Activated gamma-delta T cell treated with Interleukin-2 at 50 U/mL for 16 hours (primary cell): ENCODE data around the gene NAALADL1.

Source experiments
- DNase-seq: peaks from one replicate; pipeline ENCODE4 v3.0.0-alpha.2; 2020

NAALADL1 gene

DNA sequence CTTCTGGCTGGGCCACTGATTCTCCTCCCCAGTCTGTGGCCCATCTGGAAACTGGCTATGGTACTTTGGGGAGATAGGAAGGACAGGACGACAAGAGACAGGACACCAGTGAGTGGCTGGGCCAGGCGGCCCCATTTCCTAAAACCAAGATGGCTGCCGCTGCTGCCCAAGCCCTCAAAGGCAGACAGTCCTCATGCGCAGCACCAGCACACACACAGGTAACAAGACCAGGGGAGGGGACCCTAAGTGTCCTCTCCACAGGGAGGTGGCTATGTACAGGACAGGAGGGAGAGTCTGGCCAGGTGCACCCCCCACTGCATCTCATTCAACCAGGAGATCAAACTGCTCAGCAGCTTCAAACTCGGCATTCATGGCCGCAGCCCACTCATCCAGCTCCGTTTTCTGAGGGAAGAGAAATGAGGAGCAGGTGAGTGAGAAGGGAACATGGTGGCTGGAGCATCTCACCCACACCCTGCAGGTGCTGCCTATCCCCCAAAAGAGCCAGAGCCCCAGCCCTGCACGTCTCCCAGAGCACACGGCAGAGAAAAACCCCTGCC lies 20.5 kb upstream of the NAALADL1 start:
- DNase-seq: no peak

DNA sequence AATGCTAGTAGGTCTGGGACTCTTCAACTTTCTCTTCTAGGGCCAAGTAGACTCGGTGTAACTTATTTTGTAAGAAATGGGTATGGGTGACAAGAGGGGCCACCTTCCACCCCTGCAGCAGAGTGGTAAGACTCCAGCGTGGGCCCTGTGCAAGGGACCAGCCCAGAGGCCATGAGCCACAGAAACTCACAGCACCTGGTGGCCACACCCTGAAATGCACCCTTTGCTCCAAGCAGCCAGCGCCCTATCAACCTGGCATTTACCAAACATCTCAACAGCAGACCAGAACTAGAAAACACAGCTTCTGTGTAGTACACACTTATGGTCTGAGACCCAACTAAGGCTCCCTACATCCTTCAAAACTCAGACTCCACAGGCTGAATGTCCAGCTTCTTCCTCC lies 19.8 kb upstream of the NAALADL1 start:
- DNase-seq: peak; percentile 71

DNA sequence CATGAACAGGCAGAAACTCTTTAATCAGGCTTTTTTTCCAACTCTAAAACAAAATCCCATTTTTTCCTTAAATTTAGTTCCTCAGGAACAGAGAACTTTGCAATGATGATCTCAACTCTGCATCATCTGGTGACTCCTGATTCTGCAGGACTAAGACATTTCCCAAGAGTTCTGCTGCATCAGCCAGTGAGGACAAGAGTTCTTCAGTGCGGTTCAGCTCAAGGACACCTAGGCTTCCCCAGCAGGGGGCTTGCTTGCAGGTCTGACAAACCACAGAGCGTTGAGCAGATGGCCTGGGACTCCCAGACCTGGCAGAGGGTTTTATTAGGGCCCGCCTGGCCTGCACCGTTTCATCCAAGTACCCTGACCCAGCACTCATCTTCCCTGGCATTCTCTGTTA lies 19.1 kb upstream of the NAALADL1 start:
- no peak for DNase-seq

DNA sequence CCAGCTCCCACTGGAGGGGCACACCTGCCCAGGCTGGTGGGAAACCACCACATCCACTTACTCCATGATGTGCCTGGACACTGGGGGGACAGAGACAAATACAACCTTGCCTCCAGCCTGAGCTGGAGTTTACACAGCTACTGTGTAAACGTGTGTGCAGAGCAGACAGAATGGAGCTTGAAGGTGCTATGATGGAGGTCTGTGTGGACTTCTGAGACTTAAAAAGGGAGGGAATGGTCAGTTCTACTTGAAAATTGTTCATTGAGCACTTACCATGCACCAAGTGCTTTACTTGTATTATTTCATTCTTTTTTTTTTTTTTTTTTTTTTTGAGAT lies 14.2 kb upstream of the NAALADL1 start:
- DNase-seq: no peak

DNA sequence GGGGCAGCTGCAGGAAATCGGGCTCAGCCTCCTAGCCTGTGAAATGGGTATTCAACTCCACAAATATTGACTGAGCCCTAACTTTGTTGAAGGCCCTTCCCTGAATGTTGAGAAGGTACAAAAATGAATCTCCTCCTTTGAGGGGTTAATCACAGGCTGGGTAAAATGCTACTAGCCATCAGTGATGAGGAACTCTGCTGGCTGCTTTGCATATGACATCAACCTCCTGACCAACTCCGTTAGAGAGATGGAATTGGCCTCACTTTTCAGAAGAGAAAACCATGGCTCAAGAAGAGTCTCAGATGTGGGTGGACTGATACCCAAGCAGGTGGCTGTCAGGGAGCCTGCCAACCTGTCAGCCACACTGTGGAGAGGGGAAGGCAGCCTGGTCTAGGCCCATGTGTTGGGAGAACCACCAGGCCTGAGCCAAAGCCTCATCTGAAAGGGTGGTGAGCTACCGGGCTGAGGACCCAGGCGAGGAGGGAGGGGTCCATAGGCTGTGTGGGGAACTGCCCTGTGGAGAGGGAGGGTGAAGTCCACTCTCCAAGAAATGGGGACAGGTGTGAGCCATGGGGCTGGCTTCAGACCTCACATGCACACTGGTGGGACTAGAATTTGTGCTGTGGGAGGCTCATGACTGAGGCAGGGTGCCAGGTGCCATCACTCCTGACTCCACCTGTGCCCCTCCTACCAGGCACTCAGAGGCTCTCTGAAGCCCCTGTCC lies 13.7 kb upstream of the NAALADL1 start:
- DNase-seq: no peak

DNA sequence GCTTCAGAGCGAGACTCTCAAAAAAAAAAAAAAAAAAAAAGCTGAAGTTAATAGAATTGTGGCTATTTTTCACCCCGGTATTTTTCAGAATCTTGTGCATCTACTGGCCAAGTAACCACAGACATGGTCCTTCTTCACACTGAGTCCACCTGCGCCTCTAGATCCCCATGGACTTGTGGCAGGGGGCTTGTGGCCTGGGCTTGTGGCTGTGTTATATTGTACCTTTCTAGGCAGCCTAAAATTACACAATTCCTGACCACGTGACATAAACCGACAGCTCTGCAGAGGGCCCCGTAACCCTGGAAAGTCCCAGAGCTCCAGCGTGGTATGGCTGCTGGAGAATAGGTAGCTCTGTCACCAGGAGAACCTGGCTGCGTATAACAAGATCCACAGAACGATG lies 10.9 kb upstream of the NAALADL1 start:
- DNase-seq: no peak

DNA sequence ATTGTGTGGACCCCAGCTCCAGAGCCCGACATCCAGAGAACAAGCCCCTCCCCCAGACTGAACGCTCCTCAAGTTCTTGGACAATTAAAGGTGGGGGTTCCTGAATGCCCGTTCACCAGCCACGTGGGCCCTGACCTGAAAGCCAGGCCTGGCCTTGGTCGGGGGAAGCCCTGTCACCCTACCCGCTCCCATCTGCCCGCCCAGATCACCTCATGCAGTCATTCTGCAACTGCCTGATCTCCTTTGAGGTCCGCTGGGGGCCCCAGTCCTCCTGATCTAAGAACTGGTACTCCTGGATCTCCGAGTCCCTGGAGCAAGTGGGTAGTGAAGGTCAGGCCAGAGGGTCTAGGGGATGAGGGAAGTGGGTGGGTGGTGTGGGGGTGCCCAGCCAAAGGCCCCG lies 9.1 kb upstream of the NAALADL1 start:
- no peak for DNase-seq

DNA sequence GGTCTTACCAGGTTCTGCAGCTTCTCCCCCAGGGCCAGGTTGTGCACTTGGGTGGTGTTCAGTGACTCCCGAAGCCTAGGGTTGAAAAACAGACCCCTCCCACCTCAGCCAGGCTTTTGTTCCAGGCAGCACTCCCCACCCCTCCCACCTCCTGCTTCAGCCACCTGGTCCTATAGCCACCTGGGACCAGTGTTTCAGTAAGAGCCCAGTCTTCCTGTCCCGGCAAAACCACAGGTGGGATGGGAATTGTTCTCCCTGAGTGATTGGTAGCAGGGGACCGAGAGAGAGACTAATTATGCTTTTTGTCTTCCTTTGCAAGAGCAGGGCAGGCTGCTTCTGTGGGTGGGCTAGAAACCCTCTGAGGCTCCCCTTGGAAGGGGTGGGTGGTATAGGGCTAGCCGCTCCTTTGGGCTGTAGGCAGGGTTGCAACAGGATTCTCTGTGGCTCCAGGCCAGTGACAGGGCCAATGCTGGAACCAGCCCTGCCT lies 8.5 kb upstream of the NAALADL1 start:
- no peak for DNase-seq

DNA sequence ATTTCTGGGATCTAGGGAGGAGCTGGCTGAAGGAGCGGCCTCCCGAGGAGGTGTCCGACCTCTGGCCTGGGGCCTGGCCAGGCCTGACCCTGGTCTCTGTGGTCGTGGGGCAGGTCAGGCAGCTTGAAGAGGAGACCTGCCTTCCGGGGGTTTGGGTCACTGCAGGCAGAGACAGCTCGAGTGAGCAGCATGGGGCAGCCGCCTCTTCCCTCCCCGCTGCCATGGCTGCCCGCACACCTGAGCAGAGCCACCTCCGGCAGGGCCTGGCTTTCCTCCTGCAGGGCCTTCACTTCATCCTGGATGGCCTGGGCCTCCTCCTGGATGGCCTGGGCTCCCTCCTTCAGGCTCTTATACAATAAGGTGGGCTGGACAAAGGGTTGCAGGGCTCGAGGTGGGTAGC lies 8.0 kb upstream of the NAALADL1 start:
- no peak for DNase-seq

DNA sequence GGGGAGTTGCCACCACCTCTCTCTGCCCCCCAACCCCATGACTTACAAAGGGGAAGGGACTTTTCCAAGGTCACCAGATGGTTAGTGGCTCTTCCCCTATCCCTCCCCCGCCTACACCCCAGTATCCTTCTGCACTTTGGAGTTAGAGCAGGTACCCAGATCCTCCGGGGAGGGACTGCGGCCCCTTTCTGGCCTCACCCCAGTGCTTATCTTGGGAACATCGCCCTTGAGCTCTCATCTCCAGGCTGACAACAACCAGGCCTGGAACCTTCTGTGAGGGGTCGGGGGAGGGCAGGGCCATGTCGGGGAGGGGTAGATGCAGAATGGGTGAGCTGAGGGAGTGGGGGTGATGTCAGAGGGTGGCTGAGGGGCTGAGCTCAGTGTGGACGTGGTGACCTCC lies 7.5 kb upstream of the NAALADL1 start:
- no peak for DNase-seq

DNA sequence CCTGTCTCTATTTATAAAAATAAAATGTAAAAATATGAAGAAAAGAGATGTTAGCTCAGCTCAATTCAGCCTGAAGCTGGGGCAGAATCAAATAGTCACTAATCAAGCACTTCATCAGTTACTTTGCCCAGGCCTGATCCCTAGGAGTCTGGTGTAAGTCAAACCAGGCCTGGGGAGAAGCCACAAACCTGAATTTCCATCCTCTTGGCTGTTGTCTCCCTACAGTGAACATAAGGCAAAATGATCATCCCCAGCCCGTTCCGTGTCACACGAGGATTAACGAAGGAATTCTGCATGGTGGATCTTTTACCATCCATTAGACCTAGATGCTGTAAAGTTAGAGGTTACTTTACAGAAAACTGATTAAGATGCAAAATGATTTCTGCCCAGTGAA lies 6.5 kb upstream of the NAALADL1 start:
- no peak for DNase-seq

DNA sequence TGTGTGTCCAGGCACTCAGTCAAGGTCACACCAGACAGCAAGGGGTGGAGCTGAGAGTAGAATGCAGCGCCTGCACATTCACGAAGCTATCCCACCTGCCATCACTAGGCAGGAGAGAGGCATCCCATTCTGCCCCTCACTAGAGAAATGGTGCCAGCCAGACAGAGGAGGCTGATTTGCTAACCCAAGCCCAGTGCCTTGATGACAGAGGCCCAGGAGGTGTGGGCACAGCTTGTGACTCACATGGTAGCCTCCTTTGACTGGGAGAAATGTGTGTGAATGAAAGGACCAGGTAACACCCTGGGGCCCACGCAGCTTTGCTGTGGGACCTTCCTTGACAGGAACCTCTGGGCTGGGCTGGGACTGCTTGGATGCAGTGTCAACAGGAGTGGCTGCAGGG lies 5.2 kb upstream of the NAALADL1 start:
- DNase-seq: no peak

DNA sequence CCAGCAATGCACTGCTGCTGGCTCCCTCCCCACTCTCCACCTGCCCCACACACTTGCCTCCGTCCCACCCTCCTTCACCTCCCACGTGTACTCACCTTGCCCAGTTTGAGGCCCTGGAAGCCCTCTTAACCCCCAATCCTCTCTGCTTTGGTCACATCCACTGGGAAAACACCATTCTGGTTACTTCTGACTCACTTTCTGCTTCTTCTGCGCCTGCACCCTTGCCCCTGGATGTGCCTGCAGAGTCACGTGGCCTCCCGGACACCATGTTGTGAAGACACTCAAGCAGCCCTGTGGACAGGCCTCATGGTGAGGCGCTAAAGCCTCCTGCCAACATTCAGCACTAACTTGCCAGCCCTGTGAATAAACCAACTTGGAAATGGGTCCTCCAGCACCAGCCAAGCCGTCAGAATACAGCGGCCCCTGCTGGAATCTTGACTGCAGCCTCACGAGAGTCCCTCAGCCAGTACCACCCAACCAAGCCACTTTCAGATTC lies 2.6 kb upstream of the NAALADL1 start:
- DNase-seq: no peak

DNA sequence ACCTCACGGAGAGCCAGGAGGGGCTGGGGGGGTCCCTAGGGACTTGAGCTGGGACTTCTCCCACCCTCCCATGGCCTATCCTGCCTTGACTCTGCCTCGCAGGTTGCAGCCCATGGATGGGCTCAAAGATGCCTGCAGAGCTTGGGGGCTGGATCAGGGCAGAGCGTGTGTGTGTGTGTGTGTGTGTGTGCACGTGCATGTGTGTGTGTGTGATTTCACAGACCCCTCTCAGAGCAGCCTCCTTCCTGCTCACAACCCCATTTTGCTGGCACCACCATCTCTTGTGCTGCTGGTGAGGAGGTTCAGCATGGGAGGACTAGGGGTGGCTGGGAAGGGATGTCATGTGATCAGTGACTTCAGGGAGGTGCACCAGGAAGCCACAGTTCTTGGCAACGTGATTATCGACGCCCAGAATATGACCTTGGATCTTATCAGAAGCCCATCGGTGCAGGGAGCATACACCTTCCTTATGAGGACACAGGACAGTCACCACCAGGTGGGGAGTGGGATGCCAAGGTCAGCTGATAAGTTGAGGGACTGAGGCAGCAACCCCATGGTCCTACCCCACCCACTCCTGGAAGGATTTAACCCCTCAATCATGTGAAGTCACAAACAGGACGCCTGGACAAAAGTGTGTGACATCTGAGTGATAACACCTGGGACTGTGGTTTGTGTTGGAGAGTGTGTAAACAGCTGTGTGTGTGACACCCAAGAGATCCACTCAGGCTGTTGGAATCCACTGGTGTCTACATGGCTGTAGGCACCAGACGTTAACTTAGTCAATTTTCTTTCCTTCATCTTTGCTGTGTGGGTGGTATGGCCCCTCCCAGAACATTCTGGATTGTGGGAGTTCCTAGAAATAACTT lies 1.8 kb upstream of the NAALADL1 start:
- DNase-seq: no peak

DNA sequence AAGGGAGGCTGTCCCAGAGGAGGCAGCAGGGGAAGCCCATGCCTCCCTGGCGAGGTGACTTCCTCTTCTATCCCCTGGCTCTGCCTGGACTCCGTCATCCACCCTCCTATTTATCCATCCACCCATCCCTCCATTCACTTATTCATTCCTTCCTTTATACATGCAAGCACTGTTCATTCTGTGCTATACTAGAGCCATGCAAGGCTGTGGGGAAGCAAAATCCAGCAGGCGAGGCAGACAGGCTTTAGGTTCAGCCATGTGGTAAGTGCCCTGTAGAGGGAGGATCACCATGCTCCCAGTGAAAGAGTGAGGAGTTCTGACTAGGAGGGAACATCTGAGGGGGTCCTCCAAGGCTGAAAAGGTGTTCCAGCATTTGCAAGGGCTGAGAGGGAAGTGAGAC lies 1.2 kb upstream of the NAALADL1 start:
- no peak for DNase-seq

DNA sequence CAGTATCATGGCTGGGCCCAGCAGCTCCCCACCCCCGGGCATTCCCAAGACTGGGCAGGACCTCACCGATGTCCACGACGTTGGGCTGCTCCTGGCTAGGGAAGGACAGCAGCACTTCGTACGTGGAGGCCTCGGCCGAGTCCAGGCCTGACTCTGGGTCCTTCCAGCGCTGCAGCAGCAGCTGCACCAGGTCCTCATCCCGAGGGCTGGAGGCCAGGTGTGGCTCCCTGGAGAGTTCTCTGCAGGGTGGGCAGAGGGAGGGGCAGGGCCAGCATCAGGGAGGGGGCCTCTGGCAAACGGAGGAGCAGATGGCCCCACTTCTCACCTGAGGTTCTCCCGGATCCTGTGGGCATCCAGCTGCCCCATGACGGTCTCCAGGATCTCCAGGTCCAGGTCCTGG lies 341 bp downstream of the NAALADL1 start:
- no peak for DNase-seq

DNA sequence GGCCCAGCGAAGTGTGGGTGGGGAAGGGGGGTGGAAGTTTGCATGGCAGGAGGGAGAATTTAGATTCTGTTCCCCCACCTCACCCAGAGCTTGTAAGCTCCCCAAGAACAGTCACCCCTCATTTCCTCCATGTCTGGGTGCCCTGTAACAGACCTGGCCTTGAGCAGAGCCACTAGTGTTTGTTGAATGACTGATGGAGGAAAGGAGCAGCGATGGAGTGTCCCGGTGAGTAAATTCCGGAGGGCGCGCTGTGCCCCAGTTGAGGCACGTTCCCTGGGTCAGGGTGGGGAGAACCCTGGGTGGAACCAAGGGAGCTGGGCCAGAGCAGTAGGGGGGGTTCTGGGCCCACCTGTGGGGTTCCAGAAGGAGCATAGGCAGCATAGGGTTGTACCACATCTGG lies 827 bp downstream of the NAALADL1 start:
- no peak for DNase-seq

DNA sequence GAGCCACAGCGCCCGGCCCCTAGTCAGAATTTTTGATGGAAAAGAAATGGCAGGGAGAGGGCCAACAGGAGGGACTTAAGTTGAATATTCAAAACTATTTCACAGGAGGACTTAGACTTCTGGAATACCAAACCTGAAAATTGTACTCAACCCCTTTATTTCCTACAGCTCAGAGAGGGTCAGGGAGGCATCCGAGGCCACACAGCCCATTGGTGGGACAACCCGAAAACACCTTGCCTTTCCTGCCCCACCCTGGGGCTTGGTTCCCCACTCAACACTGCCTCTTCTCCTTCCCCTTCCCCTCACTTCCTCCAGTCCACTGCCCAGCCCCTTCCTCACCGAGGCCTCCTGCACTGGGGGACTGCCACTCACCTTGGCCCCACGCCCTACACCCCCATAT lies 1.4 kb downstream of the NAALADL1 start:
- DNase-seq: no peak

DNA sequence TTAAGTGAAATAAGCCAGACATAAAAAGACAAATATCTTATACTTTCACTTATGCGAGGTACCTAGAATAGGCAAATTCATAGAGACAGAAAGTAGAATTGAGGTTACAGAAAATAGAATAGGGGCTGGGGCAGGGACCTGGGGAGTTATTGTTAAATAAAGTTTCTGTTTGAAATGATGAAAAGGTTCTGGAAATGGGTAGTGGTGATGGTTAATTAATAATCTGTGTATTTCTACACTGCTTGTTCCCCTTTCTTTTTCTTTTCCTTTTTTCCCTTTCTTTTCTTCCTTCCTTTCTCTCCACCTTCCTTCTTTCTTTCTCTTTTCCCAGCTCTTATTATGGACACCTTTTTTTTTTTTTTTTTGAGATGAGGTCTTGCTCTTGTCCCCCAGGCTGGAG lies 2.8 kb downstream of the NAALADL1 start:
- DNase-seq: no peak

DNA sequence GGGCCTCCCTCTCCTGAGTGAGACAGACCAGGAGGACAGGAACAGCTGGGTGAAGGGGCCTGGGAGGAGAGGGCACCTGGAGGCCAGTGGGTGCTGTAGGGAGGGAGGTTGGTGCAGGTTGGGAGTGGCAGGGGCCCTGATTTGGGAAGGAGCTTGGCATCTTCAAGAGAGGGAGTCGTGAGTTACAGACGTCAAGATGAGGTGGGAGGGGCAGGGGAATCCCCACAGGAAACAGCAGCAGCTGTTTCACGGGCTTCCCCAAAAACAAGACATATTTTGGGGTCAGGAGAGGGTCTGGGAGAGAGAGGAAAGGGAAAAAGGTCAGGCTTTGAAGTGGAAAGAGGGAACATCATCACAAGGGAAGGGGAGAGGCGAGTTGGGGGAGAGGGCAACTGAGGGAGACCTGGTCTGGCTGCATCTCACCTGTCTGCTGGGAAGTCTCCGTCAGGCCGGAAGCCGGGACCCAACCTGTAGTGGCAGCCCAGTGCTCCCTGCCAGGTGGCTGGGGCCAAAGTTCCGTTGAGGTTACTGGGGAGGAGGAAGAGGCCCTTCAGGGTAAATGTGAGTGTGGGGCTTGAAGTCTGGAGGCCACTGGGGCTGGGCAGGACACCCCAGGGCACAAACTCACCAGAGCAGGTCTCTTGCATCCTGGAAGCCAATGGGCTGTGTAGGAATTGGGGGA lies 4.4 kb downstream of the NAALADL1 start:
- no peak for DNase-seq

DNA sequence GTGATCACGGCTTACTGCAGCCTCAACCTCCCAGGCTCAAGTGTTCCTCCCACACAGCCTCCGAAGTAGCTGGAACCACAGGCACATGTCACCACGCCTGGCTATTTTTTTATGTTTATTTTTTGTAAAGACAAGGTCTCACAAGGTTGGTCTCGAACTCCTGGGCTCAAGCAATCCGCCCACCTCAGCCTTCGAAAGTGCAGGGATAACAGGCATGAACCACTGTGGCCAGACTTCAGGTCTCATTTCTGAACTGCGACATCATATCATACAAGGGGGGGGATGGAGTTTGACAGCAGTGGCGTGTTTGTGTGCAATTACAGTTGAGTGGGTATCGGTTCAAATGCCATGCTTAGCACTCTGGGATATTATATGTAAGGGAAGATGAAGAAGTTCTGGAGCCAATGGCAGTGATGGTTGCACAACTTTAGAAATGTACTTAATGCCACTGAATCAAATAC lies 6.9 kb downstream of the NAALADL1 start:
- no peak for DNase-seq

DNA sequence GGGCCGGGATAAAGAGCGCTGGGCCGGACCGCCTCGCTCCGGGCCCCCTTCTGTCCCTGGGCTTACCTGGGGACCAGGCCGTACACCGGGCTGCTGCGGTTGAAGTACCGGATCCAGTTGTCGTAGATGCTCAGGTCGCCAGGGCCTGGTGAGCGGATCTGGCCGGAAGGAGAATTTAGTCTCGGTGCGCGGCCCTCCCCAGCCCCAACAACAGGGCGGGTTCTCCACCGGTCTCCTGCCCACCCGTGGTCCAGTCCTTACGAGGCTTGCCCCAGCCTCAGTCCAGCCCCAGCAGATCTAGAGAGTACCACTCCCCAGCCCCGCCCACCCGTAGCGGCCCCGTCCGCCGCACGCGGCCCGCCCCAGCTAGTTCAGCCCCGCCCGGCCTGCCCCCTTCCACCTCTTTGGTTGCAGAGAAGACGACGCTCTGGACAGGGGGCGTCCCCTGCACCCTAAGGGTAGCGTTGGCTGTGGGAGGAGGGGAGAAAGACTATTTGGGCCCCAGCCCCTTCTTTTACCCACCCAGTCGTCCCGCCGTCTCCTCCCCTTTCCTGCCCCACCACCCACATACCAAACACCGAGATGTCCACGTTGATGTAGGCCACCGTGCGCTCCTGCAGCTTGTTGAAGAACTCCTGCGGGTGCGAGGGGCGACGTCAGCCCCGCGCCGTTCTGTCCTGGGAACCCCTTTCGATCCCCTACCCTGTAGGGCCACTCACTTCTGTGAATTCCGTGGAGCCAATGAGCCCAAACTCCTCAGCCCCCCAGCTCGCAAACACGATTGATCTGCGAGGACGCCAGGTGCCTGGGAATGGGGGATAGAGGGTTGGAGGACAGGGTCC lies 10.6 kb downstream of the NAALADL1 start:
- DNase-seq: peak; percentile 32
